GM21529 (cell line): ENCODE results near the gene TRNT1.
A peak's percentile ranks its signal among the peaks of the same experiment; 100 is the strongest.

Source experiments
- ATAC-seq: cut with Tn5 transposase; IDR thresholded peaks from one replicate; pipeline ENCODE4 v1.9.1; 2021; ENCODE audit not compliant: unreplicated experiment

Gene TRNT1

GRCh38 chr3:3110749-3111361, 15.9 kb upstream of the TRNT1 start:
- ATAC-seq, result peak; percentile 39

GRCh38 chr3:3113042-3113709, 13.6 kb upstream of the TRNT1 start:
- ATAC-seq, result no peak

- ATAC-seq, result no peak
These were observed 9.1 kb upstream of the TRNT1 start for GRCh38 chr3:3117651-3118050.

DNA sequence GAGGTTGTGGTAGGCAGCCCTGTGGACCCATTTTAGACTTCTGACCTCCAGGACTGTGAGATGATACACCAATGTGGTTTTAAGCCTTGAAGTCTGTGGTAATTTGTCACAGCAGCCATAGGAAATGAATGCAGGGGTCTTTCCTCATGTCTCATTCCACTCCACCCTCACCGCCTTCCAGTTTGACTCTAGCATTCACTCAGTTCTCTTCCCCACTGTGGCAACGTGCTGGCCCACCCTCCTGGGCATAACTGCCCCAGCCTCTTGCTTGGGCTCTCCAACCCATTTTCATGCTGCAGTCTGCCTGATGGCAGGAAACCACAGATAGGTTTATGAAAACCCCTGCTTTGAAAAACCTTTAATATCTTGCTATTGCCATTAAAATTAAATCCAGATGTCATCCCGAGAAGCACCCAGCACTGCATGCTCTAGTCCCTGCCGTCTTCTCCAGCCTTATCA, 7.3 kb upstream of the TRNT1 start:
- ATAC-seq, result no peak

DNA sequence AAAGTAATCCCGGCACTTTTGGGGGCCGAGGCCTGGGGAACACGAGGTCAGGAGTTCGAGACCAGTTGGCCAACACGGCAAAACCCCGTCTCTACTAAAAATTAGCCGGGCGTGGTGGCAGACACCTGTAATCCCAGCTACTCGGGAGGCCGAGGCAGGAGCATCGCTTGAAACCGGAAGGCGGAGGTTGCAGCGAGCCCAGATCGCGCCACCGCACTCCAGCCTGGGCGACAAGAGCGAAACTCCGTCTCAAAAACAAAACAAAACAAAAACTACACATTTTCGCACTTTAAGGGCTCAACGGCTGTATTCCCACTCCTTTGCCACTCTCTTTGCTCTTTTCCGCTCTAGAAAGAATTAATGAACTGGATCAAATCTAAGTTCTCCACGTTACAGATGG, 763 bp upstream of the TRNT1 start:
- no peak for ATAC-seq

DNA sequence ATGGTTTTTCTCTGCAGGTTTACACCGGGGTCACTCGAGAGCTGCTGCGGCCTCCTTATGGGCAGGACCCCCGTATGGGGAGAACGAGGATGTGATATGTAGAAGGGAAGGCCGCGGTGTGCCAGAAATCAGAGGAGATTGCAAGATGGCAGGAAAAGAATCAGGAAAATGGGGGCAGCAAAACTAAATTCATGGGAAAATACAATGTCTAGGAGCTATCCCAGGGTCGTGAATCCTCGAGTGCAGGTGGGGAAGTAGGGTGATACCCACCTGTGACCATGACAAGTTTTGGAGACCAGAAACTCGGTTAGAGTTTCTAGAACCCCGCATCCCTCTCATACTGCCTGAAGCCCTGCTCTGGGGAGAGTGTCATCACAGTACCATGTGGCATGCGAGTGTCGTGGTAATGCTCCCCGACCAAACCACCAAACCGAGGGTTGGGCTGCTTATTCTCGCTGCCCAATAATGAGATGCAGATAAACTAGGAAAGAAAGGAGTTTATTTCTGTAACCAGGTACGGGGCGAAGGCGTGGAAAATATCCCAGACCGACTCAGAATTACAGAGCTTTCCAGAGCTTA, 781 bp downstream of the TRNT1 start:
- peak; percentile 24 for ATAC-seq

DNA sequence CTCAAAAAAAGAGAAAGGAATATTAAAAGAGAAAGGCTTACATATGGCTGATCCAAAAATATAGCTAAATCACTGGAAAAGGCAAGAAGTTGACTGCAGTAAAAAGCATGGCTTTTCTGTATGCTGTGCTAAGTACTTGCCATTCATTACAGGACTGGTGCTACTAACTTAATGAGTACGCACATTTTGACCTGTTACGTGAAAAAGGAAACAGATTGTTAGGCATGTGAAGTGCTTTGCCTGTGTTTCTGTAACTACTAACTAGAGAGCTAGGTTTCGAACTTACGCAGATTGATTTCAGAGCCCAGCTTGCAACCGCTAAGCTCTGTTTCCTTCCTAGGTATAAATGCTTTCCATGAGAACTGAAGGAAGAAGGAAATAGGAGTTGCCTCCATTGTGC, 2.8 kb downstream of the TRNT1 start:
- no peak for ATAC-seq

- no peak for ATAC-seq
These were observed 6.8 kb downstream of the TRNT1 start for GRCh38 chr3:3133500-3133899.

DNA sequence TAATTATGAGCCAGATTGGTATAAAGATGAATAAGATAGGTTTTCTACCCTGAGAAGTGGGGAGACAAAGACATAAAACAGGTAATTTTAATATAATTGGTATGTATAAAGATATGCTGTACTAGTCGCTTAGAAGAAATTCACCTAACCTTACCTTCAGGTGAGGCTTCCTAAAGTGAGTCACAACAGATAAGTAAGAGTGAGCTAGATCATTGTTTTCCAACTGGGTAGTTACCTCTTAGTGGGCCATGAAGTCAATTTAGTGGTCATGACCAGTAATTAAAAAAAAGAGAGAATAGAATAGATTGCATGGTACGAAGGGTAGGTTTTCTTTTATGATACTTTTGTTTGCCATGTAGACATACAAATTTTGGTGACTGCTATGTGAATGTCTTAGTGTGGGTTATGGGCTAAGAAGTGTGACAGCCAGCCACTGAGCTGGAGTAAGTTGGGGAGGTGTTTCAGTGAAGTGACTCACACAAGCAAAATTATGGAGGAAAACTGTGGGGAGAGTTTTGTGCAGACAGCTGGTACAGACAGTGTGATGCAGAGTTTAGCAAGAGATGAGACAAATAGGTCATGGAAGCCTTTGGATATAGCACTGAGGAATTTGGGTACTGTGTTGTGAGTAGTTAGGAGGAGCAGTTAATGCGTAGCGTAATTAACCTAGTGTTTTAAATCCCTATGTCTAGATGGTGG, 8.2 kb downstream of the TRNT1 start:
- no peak for ATAC-seq

DNA sequence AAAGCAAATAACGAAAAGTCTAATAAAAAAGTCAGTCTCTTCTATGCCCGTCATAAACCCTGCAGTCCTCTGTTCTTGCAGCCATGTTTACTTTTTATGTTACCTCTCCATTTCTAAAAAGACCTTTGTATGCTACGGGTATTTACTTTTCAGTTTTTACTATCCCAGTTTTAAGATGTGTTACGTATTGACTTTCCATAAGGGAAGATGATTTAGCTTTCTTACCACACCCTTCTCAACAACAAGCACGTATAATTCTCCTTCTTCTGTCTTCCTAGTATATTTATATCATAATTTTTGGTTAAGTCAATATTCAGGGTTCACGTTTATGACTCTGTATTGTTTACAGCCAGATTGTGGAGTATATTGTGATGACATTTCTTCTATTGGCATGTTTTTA, 10.8 kb downstream of the TRNT1 start:
- ATAC-seq, result no peak

DNA sequence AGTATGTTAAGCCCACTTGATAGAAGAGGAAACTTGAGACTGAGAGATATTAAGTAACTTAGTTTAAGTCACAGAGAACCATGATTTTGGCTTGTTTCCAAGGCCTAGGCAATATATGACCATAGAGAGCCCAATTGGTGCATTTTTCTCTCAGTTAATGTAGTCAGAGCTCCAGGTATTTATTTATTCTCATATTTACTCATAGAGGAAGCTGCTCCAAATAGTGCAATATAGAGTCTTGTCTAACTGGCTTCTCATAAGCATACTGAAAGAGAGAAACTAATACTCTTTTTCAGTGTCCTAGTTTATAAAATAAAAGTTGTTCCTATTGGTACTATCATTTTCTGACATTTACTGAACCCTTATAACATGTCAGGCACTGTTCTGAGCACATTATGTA, 15.2 kb downstream of the TRNT1 start:
- ATAC-seq, result no peak

DNA sequence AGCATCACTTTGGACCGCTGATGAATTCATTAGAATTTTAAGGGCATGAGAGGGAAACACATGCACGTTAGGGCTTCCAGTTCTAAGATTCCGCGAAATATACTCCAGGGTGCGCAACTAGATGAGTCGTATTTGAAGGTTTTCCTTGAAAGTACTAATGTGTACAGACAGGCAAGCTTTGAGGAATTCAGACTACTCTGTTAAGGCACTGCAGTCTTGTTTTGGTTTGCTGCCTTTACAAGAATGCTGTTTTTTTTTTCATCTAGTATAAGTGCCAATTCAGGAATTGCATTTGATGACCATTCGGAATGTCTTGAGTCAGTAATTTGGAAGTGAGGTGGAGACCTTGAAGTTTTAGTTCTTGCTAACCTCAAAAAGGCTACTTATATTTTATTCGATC, 19.1 kb downstream of the TRNT1 start:
- no peak for ATAC-seq

- no peak for ATAC-seq
These were observed 22.8 kb downstream of the TRNT1 start for GRCh38 chr3:3149560-3149959.

- no peak for ATAC-seq
These were observed 24.8 kb downstream of the TRNT1 start for GRCh38 chr3:3151513-3151912.

DNA sequence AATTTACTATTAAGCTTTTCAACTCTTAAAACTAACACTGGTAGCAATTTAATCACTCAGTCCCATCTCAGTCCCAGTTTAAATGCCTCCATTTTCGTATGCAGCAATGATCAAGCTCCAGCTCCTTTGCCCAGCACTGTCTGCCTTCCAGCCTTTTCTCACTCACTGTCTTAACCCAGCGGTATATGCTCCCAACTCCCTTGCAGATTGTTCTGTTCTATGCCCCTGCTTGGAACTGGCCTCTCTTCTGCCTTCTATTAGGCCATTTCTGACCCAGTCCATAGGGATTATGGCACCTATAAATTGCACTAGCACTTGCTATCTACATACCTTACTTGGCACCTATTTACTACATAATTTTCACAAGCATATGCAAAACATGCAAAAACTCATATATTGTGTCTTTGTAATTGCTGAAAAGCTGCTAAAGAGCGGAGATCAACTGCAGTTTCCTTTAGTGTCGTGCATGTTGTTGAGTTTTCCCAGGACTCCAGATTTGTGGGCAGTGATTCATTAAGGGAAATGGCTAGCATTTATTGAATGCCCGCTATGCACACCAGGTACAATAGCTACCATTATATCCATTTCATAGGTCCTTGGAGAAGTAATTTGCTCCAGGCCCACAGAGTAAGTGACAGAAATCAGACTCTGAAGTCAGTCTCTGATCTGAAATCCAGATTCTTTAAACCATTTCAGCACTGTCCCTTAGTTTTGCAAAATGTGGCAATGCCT, 28.3 kb downstream of the TRNT1 start:
- no peak for ATAC-seq

DNA sequence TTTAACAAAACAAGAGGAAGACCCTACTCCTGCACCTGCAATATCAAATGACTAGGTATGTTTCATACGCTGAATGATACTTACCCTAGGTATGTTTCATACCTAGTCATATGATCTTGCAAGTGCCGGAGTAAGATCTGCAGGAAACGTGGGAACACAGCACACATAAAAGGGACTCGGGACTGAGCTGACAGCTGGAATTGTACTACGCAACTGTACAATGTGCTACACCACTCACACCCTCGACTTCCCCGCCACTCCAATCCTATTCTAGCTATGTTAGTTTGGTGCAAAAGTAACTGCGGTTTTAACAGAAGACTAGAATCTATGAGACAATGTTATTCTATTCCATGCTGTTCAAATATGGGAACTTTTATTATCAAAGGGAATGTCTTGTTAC, 30.7 kb downstream of the TRNT1 start:
- ATAC-seq, result no peak

DNA sequence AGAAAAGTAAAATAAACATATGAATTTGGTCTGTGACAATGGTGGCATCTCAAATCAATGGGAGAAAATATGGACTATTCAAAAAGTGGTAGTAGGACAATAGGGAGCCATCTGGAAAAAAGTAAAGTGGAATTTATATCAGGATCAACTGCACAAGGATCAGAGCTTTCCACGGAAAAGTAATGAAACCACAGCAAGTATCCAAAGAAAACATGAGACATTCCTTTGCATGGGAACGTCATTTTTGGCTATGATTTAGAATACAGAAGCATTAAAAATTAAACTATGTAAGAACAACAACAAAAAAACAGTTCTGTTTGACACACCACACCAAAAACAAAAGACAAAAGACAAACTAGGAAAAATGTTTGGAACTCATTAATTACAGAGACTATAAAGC, 34.1 kb downstream of the TRNT1 start:
- ATAC-seq, result no peak

- ATAC-seq, result no peak
These were observed 38.5 kb downstream of the TRNT1 start for GRCh38 chr3:3165241-3165640.

GRCh38 chr3:3165650-3166049, 38.9 kb downstream of the TRNT1 start:
- ATAC-seq, result no peak

GRCh38 chr3:3170998-3171397, 44.3 kb downstream of the TRNT1 start:
- peak; percentile 47 for ATAC-seq

- no peak for ATAC-seq
These were observed 45.9 kb downstream of the TRNT1 start for GRCh38 chr3:3172627-3173026.
